ENCODE measurements around the gene ATP6AP2.
"Not testable (repeated sequence)": the region's sequence is repeated elsewhere in the genome, so short reads cannot be mapped to it uniquely, and the experiment has no call there.

DNA sequence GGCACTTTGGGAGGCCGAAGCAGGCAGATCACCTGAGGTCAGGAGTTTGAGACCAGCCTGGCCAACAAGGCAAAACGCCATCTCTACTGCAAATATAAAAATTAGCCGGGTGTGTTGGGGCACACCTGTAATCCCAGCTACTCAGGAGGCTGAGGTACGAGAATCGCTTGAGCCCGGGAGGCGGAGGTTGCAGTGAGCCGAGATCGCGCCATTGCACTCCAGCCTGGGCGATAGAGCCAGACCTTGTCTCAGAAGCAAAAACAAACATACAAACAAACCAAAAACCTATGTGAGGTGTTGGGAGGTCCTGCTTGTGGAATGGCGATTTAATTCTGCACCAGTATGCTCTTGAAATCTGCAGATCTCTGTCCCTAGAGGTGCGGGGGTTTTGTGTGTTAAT is 1.4 kb downstream of the ATP6AP2 start:
- TF ChIP-seq, protein P1, sequence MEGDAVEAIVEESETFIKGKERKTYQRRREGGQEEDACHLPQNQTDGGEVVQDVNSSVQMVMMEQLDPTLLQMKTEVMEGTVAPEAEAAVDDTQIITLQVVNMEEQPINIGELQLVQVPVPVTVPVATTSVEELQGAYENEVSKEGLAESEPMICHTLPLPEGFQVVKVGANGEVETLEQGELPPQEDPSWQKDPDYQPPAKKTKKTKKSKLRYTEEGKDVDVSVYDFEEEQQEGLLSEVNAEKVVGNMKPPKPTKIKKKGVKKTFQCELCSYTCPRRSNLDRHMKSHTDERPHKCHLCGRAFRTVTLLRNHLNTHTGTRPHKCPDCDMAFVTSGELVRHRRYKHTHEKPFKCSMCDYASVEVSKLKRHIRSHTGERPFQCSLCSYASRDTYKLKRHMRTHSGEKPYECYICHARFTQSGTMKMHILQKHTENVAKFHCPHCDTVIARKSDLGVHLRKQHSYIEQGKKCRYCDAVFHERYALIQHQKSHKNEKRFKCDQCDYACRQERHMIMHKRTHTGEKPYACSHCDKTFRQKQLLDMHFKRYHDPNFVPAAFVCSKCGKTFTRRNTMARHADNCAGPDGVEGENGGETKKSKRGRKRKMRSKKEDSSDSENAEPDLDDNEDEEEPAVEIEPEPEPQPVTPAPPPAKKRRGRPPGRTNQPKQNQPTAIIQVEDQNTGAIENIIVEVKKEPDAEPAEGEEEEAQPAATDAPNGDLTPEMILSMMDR (conservative IDR thresholded peaks at IDR 0.05) = not testable (repeated sequence)
- TF ChIP-seq EZH2 (IDR thresholded peaks at IDR 0.05; ENCODE audit: low read depth) = not testable (repeated sequence)

Measured in PC-9 (cell line).